ENCODE results near the gene NKX6-2.

The NKX6-2 gene

GRCh38 chr10:132793871-132794849, 8.2 kb upstream of the NKX6-2 start (continued):
- TF ChIP-seq ZBTB1 (tag by site-specific recombination; IDR thresholded peaks at IDR 0.05) (peak; percentile 37; the same call in 1 of the 2 replicates), SCRT2 (tag by site-specific recombination; IDR thresholded peaks at IDR 0.05) (peak; percentile 78), ZNF138 (tag by site-specific recombination; IDR thresholded peaks at IDR 0.05; ENCODE audit: borderline replicate concordance) (no peak), ZNF23 (tag by site-specific recombination; IDR thresholded peaks at IDR 0.05; ENCODE audit: borderline replicate concordance) (no peak), ZNF362 (tag by site-specific recombination; IDR thresholded peaks at IDR 0.05) (no peak), ZNF777 (tag by site-specific recombination; IDR thresholded peaks at IDR 0.05; ENCODE audit: borderline replicate concordance) (no peak), ZBTB49 (tag by site-specific recombination; IDR thresholded peaks at IDR 0.05; ENCODE audit: low read depth) (no peak), MEIS1 (CRISPR knock-in tag; IDR thresholded peaks at IDR 0.05; ENCODE audit: borderline replicate concordance) (no peak), SETDB1 (IDR thresholded peaks at IDR 0.05; ENCODE audit: insufficient read length, low read length) (no peak), ZNF26 (tag by site-specific recombination; IDR thresholded peaks at IDR 0.05) (no peak), ZNF335 (tag by site-specific recombination; conservative IDR thresholded peaks at IDR 0.05) (peak; percentile 52), ZNF157 (tag by site-specific recombination; IDR thresholded peaks at IDR 0.05) (no peak), MZF1 (tag by site-specific recombination; IDR thresholded peaks at IDR 0.05; ENCODE audit: borderline replicate concordance) (no peak), ZNF488 (tag by site-specific recombination; IDR thresholded peaks at IDR 0.05) (peak; percentile 88), ZBTB48 (tag by site-specific recombination; IDR thresholded peaks at IDR 0.05) (peak; percentile 73), ZNF677 (tag by site-specific recombination; IDR thresholded peaks at IDR 0.05) (no peak), ZBTB17 (tag by site-specific recombination; IDR thresholded peaks at IDR 0.05) (peak; percentile 68), PRDM2 (tag by site-specific recombination; IDR thresholded peaks at IDR 0.05; ENCODE audit: borderline replicate concordance) (no peak), ZNF2 (tag by site-specific recombination; IDR thresholded peaks at IDR 0.05) (no peak), SP3 (tag by site-specific recombination; IDR thresholded peaks at IDR 0.05) (no peak), ZNF514 (tag by site-specific recombination; IDR thresholded peaks at IDR 0.05) (no peak), ZNF248 (tag by site-specific recombination; IDR thresholded peaks at IDR 0.05) (no peak), ZSCAN4 (tag by site-specific recombination; IDR thresholded peaks at IDR 0.05) (no peak), ZNF544 (tag by site-specific recombination; IDR thresholded peaks at IDR 0.05) (no peak), ZNF202 (tag by site-specific recombination; IDR thresholded peaks at IDR 0.05; ENCODE audit: borderline replicate concordance) (no peak), ZNF341 (tag by site-specific recombination; IDR thresholded peaks at IDR 0.05; ENCODE audit: low read depth) (no peak)

Data from HEK293 (cell line).